ENCODE results near the gene COG3.
"Not testable (repeated sequence)": the region's sequence is repeated elsewhere in the genome, so short reads cannot be mapped to it uniquely, and the experiment has no call there.

The COG3 gene, protein sequence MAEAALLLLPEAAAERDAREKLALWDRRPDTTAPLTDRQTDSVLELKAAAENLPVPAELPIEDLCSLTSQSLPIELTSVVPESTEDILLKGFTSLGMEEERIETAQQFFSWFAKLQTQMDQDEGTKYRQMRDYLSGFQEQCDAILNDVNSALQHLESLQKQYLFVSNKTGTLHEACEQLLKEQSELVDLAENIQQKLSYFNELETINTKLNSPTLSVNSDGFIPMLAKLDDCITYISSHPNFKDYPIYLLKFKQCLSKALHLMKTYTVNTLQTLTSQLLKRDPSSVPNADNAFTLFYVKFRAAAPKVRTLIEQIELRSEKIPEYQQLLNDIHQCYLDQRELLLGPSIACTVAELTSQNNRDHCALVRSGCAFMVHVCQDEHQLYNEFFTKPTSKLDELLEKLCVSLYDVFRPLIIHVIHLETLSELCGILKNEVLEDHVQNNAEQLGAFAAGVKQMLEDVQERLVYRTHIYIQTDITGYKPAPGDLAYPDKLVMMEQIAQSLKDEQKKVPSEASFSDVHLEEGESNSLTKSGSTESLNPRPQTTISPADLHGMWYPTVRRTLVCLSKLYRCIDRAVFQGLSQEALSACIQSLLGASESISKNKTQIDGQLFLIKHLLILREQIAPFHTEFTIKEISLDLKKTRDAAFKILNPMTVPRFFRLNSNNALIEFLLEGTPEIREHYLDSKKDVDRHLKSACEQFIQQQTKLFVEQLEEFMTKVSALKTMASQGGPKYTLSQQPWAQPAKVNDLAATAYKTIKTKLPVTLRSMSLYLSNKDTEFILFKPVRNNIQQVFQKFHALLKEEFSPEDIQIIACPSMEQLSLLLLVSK

DNA sequence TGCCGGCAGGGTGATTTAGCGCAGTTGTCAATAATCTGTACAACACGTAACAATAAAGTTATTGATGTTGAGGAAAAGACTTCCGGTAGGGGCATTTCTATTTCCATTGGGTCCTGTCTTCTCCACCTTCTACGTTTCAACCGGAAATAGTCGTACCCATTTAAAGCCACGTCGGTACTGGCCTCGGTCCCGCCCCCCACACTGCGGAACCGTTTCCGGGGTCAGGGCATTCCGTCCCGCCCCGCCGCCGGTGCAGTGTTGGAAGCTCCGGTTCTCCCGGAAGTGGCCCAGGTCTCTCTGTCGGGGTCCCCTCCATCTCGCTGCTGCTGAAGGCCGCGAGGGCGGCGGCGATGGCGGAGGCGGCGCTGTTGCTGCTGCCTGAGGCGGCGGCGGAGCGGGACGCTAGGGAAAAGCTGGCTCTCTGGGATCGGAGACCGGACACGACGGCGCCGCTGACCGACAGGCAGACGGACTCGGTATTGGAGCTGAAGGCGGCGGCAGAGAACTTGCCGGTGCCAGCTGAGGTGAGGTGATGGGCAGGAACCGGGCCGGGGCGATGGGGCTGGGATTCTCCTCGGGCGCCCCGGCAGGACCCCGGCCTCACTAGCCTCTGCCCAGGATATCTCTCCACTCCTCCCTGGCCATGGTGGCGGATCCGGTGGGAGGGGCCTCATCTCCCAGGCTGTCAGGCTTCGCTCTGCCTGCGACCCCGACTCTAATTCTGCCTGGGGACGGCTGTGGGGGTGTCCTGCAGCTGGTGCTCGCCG lies at the start of gene COG3:
COG3 (plus strand) TSS at position 253 of the 767 bp plus-strand sequence; CDS start at position 351, 98 bp downstream.
- peak; percentile 67 to 96 (median 91) for DNase-seq

- DNase-seq = no peak
Observed at GRCh38 chr13:45415112-45415511, 49.6 kb upstream of the COG3 start.

- no peak for DNase-seq
Observed at GRCh38 chr13:45416516-45417128, 48.1 kb upstream of the COG3 start.

- DNase-seq = peak in 56 of 58 donors; percentile 46 to 92 (median 83)
Observed at GRCh38 chr13:45417790-45418534, 46.8 kb upstream of the COG3 start, which contains the start of gene SLC25A30. Gene SLC25A30, minus strand, starts transcription at chr13:45418373. Its CDS starts 6,948 bp downstream, at chr13:45411425.

DNA sequence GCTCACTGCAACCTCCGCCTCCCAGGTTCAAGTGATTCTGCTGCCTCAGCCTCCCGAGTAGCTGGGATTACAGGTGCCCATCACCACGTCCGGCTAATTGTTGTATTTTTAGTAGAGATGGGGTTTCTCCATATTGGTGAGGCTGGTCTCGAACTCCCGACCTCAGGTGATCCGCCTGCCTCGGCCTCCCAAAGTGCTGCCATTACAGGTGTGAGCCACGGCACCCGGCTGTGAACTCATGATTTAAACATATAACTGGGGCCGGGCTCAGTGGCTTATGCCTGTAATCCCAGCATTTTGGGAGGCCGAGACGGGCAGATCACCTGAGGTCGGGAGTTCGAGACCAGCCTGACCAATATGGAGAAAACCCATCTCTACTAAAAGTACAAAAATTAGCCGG lies 45.4 kb upstream of the COG3 start:
- not testable (repeated sequence) for DNase-seq

DNA sequence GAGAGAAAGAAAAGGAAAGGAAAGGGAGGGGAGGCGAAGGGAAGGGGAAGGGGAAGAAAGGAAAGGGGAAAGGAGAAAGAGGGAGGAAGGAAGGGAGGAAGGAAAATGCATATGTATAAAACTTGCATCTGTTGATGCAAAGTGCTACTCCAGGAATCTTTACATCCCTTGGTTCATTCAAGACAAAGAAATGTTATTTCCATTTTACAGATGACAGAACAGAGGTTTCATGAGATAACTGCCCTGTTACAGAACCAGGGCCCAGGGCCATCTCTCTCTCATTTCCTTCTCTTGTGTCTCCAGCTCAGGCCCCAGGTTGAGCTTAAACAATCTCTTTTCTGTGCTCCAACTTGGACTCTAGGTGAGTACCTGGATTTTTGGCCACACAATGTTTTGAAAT lies 44.8 kb upstream of the COG3 start:
- DNase-seq = no peak

DNA sequence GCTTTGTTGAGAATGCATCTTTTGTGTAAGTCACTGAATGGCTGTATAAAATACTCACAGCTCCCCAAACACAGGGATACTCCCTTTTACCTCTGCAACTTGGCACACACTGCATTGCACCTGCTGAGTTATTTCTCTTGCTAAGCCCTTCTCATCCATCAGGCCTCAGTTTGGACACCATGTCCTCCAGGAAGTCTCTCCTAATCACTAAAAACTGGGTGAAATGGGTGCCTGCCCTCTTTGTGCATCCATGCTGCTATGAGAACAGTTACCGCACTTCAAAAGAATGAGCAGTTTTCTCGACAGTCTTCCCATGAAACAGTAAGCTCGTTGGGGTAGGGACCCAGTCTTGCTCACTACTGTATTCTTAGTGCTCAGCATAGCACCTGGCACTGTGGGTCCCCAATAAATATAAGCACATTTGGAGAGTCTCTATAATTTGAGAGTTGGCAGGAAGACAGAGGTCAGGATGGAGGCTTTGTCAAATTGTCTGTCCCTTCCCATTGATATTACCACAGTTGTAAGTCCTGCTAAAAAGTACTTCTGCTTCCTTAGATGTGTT lies 41.9 kb upstream of the COG3 start:
- DNase-seq = no peak

- DNase-seq = not testable (repeated sequence)
Observed at GRCh38 chr13:45426056-45426841, 38.5 kb upstream of the COG3 start.

GRCh38 chr13:45432737-45433380 lies 31.9 kb upstream of the COG3 start:
- no peak for DNase-seq

- no peak for DNase-seq
Observed at GRCh38 chr13:45433381-45433790, 31.4 kb upstream of the COG3 start.

DNA sequence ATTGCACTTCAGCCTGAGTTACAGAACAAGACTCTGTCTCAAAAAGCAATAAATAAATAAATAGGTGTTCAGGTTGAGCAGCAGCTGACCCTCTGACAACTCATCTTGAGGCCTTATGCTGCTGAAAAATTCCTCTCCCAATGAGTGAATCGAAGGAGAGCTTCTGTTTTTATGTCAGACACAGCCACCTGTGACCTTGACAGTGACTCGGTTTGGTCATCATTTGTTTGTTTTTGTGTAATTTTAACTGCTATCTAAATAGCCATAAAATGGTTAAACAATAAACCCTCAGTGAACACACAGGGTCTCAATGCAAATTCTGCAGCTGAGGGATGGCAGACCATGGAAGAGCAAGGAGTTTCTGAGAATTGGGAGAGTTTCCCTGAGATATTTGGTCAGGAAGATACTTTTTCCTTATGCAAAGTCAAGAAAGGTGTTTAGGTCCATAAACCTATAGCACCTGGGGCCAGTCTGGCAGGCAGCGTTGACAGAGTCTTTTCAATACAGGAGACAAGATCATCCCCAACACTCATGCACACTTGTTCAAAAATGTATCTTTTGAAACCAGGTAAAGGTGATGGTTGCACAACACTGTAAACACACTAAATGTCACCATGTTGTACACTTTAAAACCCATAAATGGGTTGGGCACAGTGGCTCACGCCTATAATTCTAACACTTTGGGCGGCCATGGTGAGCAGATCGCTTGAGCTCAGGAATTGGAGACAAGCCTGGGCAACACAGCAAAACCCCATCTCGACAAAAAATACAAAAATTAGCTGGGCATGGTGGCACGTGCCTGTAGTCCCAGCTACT lies 30.0 kb upstream of the COG3 start:
- no peak for DNase-seq

- no peak for DNase-seq
Observed at GRCh38 chr13:45436332-45436731, 28.4 kb upstream of the COG3 start.

- no peak for DNase-seq
Observed at GRCh38 chr13:45436953-45437352, 27.8 kb upstream of the COG3 start.

- no peak for DNase-seq
Observed at GRCh38 chr13:45437947-45438346, 26.8 kb upstream of the COG3 start.

DNA sequence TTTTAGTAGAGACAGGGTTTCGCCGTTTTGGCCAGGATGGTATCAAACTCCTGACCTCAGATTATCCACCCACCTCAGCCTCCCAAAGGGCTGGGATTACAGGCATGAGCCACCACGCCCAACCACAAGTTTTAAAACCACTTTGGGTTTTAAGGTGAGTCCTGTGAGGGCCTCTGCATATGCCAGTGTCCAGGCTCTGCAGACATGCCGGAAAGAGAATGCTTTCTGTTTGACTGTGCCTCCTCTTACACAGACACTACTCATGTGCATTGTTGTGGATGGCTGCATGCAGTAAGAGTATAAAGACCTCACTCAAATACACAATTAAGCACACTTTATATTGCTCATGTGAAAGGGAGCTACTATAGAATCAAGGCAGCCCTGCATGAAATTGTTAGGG lies 25.7 kb upstream of the COG3 start:
- no peak for DNase-seq

- no peak for DNase-seq
Observed at GRCh38 chr13:45439781-45440462, 24.8 kb upstream of the COG3 start.

DNA sequence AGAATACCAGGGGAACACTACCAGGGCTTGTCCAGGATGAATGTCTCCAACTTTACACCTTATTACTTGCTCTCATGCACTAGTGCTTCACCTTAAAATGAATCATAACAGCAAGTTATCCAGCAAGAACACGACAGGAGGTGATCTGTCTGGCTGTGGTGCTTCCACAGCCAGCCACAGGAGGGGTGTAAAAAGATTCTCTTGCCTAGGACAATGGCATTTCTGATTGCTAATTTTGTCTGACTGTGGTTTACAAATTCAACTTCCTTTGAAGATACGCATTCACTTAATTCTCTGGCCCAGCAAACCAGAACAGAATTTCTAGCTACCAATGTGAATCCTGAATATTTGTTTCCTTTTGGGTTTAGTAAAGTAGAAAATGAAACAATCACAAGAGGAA lies 23.1 kb upstream of the COG3 start:
- no peak for DNase-seq
